AG10803 (cell line): ENCODE results near the gene PPP1R16B.

Source experiments
- DNase-seq: peaks from one replicate; pipeline ENCODE4 v3.0.0; 2010; ENCODE audit warnings: low read depth
- H3K4me3 ChIP-seq: 2 replicates; pipeline ENCODE4 v1.5.1; 2011; ENCODE audit warnings: mild to moderate bottlenecking, low read length, control low read depth
- TF ChIP-seq, protein P1 (sequence below): conservative IDR thresholded peaks from 2 replicates; pipeline ENCODE4 v1.5.1; 2011; ENCODE audit warnings: mild to moderate bottlenecking, low read length, control low read depth, inconsistent platforms

PPP1R16B gene

DNA sequence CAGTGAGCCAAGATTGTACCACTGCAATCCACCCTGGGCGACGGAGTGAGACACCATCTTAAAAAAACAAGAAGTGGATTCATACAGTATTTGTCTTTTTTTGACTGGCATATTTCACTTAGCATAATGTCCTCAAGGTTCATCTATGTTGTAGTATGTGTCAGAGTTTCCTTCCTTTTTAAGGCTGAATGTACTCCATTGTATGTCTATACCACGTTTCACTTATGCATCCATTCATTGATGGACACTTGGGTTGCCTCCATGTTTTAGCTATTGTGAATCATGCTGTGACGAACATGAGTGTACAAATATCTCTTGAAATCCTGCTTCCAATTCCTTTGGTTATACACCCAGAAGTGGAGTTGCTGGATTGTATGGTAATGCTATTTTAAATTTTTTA, 91.8 kb downstream of the PPP1R16B start:
- no peak for DNase-seq
- TF ChIP-seq, protein P1, sequence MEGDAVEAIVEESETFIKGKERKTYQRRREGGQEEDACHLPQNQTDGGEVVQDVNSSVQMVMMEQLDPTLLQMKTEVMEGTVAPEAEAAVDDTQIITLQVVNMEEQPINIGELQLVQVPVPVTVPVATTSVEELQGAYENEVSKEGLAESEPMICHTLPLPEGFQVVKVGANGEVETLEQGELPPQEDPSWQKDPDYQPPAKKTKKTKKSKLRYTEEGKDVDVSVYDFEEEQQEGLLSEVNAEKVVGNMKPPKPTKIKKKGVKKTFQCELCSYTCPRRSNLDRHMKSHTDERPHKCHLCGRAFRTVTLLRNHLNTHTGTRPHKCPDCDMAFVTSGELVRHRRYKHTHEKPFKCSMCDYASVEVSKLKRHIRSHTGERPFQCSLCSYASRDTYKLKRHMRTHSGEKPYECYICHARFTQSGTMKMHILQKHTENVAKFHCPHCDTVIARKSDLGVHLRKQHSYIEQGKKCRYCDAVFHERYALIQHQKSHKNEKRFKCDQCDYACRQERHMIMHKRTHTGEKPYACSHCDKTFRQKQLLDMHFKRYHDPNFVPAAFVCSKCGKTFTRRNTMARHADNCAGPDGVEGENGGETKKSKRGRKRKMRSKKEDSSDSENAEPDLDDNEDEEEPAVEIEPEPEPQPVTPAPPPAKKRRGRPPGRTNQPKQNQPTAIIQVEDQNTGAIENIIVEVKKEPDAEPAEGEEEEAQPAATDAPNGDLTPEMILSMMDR = no peak
- H3K4me3 ChIP-seq = no peak overlapping the region

DNA sequence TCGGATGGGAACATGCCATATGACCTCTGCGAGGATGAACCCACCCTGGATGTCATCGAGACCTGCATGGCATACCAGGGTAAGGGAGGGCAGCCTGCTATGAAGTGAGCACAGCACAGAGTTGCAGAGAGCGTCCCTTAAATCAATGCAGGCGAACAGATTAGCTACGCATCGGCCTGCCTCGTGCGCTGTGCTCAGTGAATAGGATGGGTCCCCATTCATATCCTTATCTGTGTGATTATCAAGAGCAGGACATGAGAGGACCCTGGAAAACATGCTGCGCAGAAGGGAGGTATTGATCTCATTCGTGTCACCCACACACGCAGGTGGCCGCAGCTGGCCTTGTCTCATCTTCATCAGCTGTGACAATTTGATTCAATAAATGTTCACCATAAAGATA, 95.1 kb downstream of the PPP1R16B start:
- TF ChIP-seq, protein P1 = no peak
- no peak for DNase-seq
- H3K4me3 ChIP-seq = no peak overlapping the region

DNA sequence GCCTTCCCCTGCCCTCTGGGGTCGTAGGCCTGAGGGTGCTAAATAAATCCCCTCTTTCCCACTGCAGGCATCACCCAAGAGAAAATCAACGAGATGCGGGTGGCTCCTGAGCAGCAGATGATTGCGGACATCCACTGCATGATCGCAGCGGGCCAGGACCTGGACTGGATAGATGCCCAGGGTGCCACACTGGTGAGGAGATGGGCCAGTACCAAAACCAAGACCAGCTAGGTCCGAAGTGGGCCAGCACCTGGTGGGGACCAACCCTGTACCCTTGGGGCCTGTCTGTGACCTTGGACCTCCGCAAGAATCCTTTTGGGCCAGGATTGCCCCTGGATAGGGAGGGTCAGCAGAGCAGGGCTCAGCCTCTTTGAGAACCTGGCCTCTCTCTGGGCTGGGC, 97.1 kb downstream of the PPP1R16B start:
- TF ChIP-seq, protein P1 = no peak
- DNase-seq = no peak
- no peak overlapping the region for H3K4me3 ChIP-seq

DNA sequence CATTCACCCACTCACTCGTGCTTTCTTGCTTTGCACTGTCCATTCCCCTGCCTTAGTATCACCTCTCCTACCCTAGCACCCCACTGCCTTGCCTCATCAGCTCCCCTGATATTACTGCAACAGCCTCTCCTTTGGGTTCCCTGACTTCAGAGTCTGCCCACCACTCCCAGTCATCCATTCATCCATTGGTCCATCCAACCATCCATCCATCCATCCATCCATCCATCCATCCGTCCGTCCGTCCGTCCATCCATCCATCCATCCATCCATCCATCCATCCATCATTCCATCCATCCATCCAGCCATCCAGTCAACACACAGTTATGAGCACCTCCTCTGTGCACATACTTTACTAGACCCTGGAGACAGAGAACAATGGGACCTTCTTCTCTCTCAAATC, 97.8 kb downstream of the PPP1R16B start:
- no peak overlapping the region for H3K4me3 ChIP-seq
- TF ChIP-seq, protein P1 = no peak
- DNase-seq = no peak

DNA sequence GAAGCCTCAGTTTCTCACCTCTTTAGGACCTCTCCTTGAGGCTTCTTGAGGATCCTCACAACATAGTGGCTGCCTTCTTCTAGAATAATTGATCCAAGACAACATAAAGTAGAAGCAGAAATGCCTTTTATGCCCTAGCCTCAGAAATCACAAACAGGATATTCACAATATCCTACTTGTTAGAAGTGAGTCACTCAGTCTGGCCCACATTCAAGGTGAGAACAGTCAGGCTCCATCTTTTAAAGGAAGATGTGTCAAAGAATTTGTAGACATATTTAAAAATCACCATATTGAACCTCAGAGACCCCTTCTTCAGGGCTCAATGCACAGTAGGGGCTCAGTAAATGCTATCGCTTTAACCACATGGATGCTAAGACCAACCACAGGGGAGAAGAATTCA, 99.9 kb downstream of the PPP1R16B start:
- H3K4me3 ChIP-seq = no peak overlapping the region
- TF ChIP-seq, protein P1 = no peak
- no peak for DNase-seq

DNA sequence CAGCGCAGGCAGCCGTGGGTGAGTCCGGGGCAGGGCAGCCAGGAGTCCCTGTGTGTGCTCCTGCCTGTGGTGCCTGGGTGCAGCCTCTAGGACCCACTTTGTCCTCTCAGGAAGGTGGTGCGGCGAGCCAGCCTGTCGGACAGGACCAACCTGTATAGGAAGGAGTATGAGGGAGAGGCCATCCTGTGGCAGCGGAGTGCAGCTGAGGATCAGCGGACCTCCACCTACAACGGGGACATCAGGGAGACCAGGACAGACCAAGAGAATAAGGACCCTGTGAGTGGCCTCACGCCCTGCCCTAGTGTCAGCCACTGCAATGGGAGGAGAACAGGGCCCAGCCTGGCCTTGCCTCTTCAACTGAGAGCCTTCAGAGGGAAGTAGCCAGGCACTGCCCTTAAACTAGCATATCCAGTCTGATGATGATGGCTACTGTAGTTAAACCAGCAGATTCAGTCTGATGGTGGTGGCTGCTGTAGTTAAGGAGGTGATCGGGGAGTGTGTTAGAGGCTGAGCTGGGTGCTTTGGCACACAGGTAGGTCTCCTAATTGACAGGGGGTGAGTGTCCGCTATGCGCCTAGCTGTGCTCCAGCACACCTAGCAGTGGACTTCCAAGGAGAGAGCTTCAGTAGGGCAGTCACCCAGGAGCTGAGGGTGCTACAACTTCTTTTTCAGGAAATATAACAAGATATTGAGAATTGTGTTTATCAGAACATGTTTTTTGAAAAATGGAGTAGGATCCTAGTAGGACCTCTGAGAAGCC, 102.6 kb downstream of the PPP1R16B start:
- TF ChIP-seq, protein P1 = no peak
- DNase-seq = no peak
- no peak overlapping the region for H3K4me3 ChIP-seq

DNA sequence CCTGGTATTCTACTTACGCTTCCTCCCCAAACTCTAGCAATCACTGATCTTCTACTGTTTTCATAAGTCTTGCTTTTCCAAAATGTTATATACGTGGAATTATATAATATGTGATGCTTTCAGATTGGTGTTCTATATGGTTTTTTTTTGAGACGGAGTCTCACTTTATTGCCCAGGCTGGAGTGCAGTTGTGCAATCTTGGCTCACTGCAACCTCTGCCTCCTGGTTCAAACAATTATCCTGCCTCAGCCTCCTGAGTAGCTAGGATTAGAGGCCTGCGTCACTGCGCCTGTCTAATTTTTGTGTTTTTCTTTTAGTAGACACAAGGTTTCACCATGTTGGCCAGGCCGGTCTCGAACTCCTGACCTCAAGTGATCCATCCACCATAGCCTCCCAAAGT, 109.9 kb downstream of the PPP1R16B start:
- H3K4me3 ChIP-seq = no peak overlapping the region
- no peak for DNase-seq
- TF ChIP-seq, protein P1 = no peak
